Loucy (cell line): ENCODE results near the gene NBAS.

ENCODE experiments used
- H2AFZ ChIP-seq: fragments of 200-600 bp; sonication (generic); 2 replicates; pipeline ENCODE4 v1.6.0; 2016; ENCODE audit warnings: antibody characterized with exemption, mild to moderate bottlenecking, low read length, moderate library complexity
- H3F3A ChIP-seq: fragments of 200-600 bp; 2 replicates; pipeline ENCODE4 v1.6.0; 2016; ENCODE audit warnings: antibody characterized with exemption, low read depth, mild to moderate bottlenecking
- H3K27me3 ChIP-seq: fragments of 200-600 bp; sonication (generic); 2 replicates; pipeline ENCODE4 v1.6.1; 2014; ENCODE audit warnings: low read length, mild to moderate bottlenecking; ENCODE audit not compliant: insufficient read depth, poor library complexity, severe bottlenecking
- H3K36me3 ChIP-seq: fragments of 200-600 bp; sonication (generic); 2 replicates; pipeline ENCODE4 v1.6.1; 2016; ENCODE audit warnings: low read length; ENCODE audit not compliant: insufficient read depth
- H3K4me1 ChIP-seq: fragments of 200-600 bp; sonication (generic); 2 replicates; pipeline ENCODE4 v1.5.1; 2014; ENCODE audit warnings: low read length, mild to moderate bottlenecking; ENCODE audit not compliant: insufficient read depth, poor library complexity, severe bottlenecking
- H3K4me2 ChIP-seq: fragments of 200-600 bp; sonication (generic); 2 replicates; pipeline ENCODE4 v1.6.0; 2014; ENCODE audit warnings: antibody characterized with exemption, low read length, low read depth, mild to moderate bottlenecking; ENCODE audit not compliant: poor library complexity, severe bottlenecking
- H3K4me3 ChIP-seq: fragments of 200-600 bp; sonication (generic); 2 replicates; pipeline ENCODE4 v1.5.1; 2014; ENCODE audit warnings: low read length, mild to moderate bottlenecking, mixed read lengths; ENCODE audit not compliant: poor library complexity, severe bottlenecking
- H3K79me2 ChIP-seq: fragments of 200-600 bp; sonication (generic); 2 replicates; pipeline ENCODE4 v1.6.1; 2014; ENCODE audit warnings: low read length; ENCODE audit not compliant: insufficient read depth
- H3K9ac ChIP-seq: fragments of 200-600 bp; sonication (generic); 2 replicates; pipeline ENCODE4 v1.6.0; 2014; ENCODE audit warnings: mild to moderate bottlenecking, low read depth, low read length, moderate library complexity; ENCODE audit not compliant: poor library complexity, severe bottlenecking
- H3K9me2 ChIP-seq: fragments of 200-600 bp; sonication (generic); replicated peaks from 2 replicates; pipeline ENCODE4 v1.6.1; 2016; ENCODE audit warnings: low read depth, low read length, mixed read lengths
- H3K9me3 ChIP-seq: fragments of 200-600 bp; sonication (generic); 2 replicates; pipeline ENCODE4 v1.6.1; 2014; ENCODE audit warnings: mild to moderate bottlenecking, antibody characterized with exemption, low read length, low read depth; ENCODE audit not compliant: insufficient read depth
- H4K20me1 ChIP-seq: fragments of 200-600 bp; sonication (generic); 2 replicates; pipeline ENCODE4 v1.6.0; 2014; ENCODE audit warnings: antibody characterized with exemption, low read length, mild to moderate bottlenecking; ENCODE audit not compliant: insufficient read depth, poor library complexity, severe bottlenecking
- EZH2phosphoT487 ChIP-seq: fragments of 200-600 bp; IDR thresholded peaks from 2 replicates; pipeline ENCODE4 v1.6.1; 2018; ENCODE audit warnings: antibody characterized with exemption, mild to moderate bottlenecking, moderate library complexity, borderline replicate concordance
- TF ChIP-seq, protein P1 (sequence below): fragments of 200-600 bp; sonication (generic); conservative IDR thresholded peaks from 2 replicates; pipeline ENCODE4 v1.5.1; 2014; ENCODE audit warnings: mild to moderate bottlenecking, antibody characterized with exemption, low read length

The NBAS gene

DNA sequence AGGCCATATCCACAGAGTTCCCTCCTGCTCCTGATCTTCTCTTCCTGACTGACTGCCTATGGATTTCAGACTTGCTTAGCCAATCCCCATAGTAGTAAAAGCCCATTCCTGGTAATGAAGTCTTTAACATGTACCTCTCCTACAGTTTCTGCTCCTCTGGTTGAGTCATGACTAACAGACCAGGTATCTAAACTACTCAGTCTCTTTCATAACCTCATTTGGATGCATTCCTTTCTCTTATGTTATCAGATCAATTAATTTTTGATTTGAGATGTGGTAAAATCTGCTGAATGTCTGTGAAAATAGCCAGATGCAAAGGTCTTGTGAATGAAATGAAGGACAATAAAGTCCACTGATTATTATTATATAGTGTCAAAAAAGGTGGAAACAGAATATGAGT lies 198.0 kb downstream of the NBAS start:
- H3K9me2 ChIP-seq = no peaks in the 10 kb centered on the region
- H3K4me3 ChIP-seq = no peak overlapping the region
- H3F3A ChIP-seq = no peaks in the 10 kb centered on the region
- no peaks in the 10 kb centered on the region for H4K20me1 ChIP-seq
- H3K36me3 ChIP-seq = peaks cover 56% of the 10 kb centered on the region; the same call in 1 of the 2 replicates
- no peaks in the 10 kb centered on the region for H3K9me3 ChIP-seq
- no peaks in the 10 kb centered on the region for H3K79me2 ChIP-seq
- no peak overlapping the region for H3K4me2 ChIP-seq
- H3K4me1 ChIP-seq = peaks cover 8% of the 10 kb centered on the region
- H2AFZ ChIP-seq = no peak overlapping the region
- no peak overlapping the region for H3K9ac ChIP-seq
- H3K27me3 ChIP-seq = no peaks in the 10 kb centered on the region
- TF ChIP-seq, protein P1, sequence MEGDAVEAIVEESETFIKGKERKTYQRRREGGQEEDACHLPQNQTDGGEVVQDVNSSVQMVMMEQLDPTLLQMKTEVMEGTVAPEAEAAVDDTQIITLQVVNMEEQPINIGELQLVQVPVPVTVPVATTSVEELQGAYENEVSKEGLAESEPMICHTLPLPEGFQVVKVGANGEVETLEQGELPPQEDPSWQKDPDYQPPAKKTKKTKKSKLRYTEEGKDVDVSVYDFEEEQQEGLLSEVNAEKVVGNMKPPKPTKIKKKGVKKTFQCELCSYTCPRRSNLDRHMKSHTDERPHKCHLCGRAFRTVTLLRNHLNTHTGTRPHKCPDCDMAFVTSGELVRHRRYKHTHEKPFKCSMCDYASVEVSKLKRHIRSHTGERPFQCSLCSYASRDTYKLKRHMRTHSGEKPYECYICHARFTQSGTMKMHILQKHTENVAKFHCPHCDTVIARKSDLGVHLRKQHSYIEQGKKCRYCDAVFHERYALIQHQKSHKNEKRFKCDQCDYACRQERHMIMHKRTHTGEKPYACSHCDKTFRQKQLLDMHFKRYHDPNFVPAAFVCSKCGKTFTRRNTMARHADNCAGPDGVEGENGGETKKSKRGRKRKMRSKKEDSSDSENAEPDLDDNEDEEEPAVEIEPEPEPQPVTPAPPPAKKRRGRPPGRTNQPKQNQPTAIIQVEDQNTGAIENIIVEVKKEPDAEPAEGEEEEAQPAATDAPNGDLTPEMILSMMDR = no peak
- TF ChIP-seq EZH2phosphoT487 = no peak

DNA sequence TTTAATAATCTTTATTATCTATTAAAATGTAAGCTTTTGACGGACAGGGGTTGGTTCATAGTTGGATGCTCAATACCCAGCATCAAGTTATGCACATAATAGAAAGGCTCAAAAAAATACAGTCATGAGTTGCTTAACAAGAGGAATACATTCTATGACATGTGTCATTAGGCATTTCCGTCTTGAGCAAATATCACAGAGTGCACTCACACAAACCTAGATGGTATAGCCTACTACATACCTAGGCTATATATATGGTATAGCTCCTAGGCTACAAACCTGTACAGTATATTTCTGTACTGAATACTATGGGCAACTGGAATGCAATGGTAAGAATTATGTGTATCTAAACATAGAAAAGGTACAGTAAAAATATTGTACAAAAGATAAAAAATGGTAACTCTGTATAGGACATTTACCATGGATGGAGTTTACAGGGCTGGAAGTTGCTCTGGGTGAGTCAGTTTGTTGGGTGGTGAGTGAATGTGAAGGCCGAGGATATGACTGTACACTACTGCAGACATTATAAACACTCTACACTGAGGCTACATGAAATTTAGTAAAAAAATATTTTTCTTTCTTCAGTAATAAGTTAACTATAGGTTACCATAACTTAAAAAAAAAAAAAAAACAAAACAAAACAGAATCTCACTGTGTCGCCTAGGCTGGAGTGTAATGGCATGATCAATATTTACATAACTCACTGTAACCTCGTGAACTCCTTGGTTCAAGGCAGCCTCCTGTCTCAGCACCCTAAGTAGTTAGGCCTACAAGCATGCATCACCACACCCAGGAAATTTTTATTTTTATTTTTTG lies 201.2 kb downstream of the NBAS start:
- no peak overlapping the region for H3K4me2 ChIP-seq
- no peaks in the 10 kb centered on the region for H3K9me2 ChIP-seq
- no peaks in the 10 kb centered on the region for H3K27me3 ChIP-seq
- no peak overlapping the region for H3K9ac ChIP-seq
- H3K4me3 ChIP-seq = no peak overlapping the region
- H3K36me3 ChIP-seq = peaks cover 70% of the 10 kb centered on the region
- H3F3A ChIP-seq = no peaks in the 10 kb centered on the region
- H3K4me1 ChIP-seq = no peaks in the 10 kb centered on the region
- H3K79me2 ChIP-seq = no peaks in the 10 kb centered on the region
- no peaks in the 10 kb centered on the region for H3K9me3 ChIP-seq
- TF ChIP-seq, protein P1 = no peak
- no peaks in the 10 kb centered on the region for H4K20me1 ChIP-seq
- H2AFZ ChIP-seq = no peak overlapping the region

DNA sequence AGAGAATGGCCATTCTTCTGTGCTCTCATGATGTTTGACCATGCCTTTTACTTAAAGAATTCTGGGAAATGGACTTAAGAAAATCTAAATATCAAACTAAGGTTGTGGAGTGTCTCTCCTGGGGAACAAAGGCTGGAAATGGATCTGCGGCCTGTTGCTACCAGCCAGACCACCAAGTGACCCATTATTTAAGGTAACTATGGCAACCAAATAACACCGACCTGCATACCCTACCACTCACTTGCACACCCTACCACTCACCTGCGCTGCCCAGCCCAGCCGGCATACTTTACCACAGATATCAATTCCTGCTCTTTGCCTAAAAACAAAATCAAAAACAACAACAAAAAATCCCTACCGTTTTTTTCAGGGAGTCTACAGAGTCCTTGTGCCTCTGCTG lies 203.2 kb downstream of the NBAS start:
- Histone ChIP-seq H4K20me1 (no peaks in the 10 kb centered on the region), H3K9me3 (no peaks in the 10 kb centered on the region), H2AFZ (no peak overlapping the region), H3K4me2 (no peak overlapping the region), H3F3A (no peaks in the 10 kb centered on the region), H3K36me3 (peaks cover 66% of the 10 kb centered on the region), H3K4me3 (no peak overlapping the region), H3K27me3 (no peaks in the 10 kb centered on the region), H3K9me2 (no peaks in the 10 kb centered on the region), H3K9ac (no peak overlapping the region), H3K4me1 (no peaks in the 10 kb centered on the region), H3K79me2 (no peaks in the 10 kb centered on the region)
- TF ChIP-seq, protein P1 = no peak
- TF ChIP-seq EZH2phosphoT487 = no peak
